ENCODE measurements around the gene MMP24OS.
"Not testable (repeated sequence)": the region's sequence is repeated elsewhere in the genome, so short reads cannot be mapped to it uniquely, and the experiment has no call there.

MMP24OS gene

DNA sequence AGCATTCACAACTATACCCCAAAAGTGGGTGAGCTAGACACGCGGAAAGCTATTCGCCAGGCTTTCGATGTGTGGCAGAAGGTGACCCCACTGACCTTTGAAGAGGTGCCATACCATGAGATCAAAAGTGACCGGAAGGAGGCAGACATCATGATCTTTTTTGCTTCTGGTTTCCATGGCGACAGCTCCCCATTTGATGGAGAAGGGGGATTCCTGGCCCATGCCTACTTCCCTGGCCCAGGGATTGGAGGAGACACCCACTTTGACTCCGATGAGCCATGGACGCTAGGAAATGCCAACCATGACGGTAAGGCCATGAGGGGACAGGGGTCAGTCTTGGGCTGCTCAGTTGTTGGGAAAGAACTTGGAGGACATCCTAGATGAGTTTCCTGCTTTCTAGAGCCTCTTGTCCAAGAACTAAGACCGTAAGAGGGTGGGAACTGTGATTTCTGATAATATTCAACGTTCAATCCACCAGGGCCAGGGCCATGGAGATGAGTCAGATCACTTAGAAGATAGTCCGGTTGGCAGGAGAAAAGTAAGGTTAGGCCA, 23.4 kb downstream of the MMP24OS start:
- no peaks in the 10 kb centered on the region for H3K9me3 ChIP-seq (ENCODE audit: low read length)
- no peaks in the 10 kb centered on the region for H3K4me1 ChIP-seq (ENCODE audit: insufficient read depth, low read length)
- no peak overlapping the region for H2AFZ ChIP-seq (ENCODE audit: low read depth, low read length)
- no peaks in the 10 kb centered on the region for H3K27me3 ChIP-seq (ENCODE audit: insufficient read depth, low read length)
- no peaks in the 10 kb centered on the region for H3K36me3 ChIP-seq (ENCODE audit: insufficient read depth, low read length)
- no peak overlapping the region for H3K4me3 ChIP-seq (ENCODE audit: low read length)

DNA sequence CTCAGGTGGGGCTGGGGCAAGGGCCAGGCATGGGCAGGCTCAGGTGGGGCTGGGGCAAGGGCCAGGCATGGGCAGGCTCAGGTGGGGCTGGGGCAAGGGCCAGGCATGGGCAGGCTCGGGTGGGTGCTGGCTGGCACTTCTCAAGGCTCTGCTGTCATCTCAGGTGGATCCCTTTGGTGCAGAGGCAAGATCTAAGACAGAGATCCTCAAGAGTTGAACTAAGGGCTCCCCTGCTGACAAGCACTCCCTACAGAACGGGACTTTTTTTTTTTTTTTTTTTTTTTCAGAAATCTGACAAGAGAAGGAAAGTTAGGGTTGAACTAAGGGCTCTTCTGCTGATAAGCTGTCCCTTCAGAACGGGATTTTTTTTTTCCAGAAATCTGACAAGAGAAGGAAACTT, 24.9 kb downstream of the MMP24OS start:
- H3K4me3 ChIP-seq (ENCODE audit: low read length), result no peak overlapping the region
- H3K36me3 ChIP-seq (ENCODE audit: insufficient read depth, low read length), result no peaks in the 10 kb centered on the region
- H3K27me3 ChIP-seq (ENCODE audit: insufficient read depth, low read length), result no peaks in the 10 kb centered on the region
- no peaks in the 10 kb centered on the region for H3K4me1 ChIP-seq (ENCODE audit: insufficient read depth, low read length)
- no peaks in the 10 kb centered on the region for H3K9me3 ChIP-seq (ENCODE audit: low read length)
- no peak overlapping the region for H2AFZ ChIP-seq (ENCODE audit: low read depth, low read length)

- H3K9me3 ChIP-seq (ENCODE audit: low read length); H3K4me1 ChIP-seq (ENCODE audit: insufficient read depth, low read length); H2AFZ ChIP-seq (ENCODE audit: low read depth, low read length); H3K27me3 ChIP-seq (ENCODE audit: insufficient read depth, low read length); H3K36me3 ChIP-seq (ENCODE audit: insufficient read depth, low read length); H3K4me3 ChIP-seq (ENCODE audit: low read length): not testable (repeated sequence)
Measured at GRCh38 chr20:35252598-35252997, 25.3 kb downstream of the MMP24OS start.

GRCh38 chr20:35252037-35252461, 25.9 kb downstream of the MMP24OS start:
- no peaks in the 10 kb centered on the region for H3K4me1 ChIP-seq (ENCODE audit: insufficient read depth, low read length)
- no peaks in the 10 kb centered on the region for H3K36me3 ChIP-seq (ENCODE audit: insufficient read depth, low read length)
- H3K9me3 ChIP-seq (ENCODE audit: low read length), result no peaks in the 10 kb centered on the region
- no peaks in the 10 kb centered on the region for H3K27me3 ChIP-seq (ENCODE audit: insufficient read depth, low read length)
- H2AFZ ChIP-seq (ENCODE audit: low read depth, low read length), result no peak overlapping the region
- no peak overlapping the region for H3K4me3 ChIP-seq (ENCODE audit: low read length)

DNA sequence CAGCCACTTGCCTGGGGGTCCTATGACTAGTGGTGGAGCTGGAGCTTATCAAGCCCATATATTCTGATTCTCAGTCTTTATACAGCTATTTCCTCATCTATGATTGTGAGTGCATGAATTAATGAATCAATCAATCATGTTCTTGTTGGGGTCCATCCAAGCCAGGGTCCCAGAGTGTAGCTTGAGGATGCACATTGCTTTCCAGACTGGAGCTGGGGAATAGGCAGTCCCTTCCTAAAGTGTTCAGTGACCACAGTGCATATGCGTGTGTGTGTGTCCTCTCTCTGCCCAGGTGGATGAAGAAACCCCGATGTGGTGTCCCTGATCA, 26.3 kb downstream of the MMP24OS start:
- H3K27me3 ChIP-seq (ENCODE audit: insufficient read depth, low read length), result no peaks in the 10 kb centered on the region
- H3K4me3 ChIP-seq (ENCODE audit: low read length), result no peak overlapping the region
- no peak overlapping the region for H2AFZ ChIP-seq (ENCODE audit: low read depth, low read length)
- H3K9me3 ChIP-seq (ENCODE audit: low read length), result no peaks in the 10 kb centered on the region
- no peaks in the 10 kb centered on the region for H3K36me3 ChIP-seq (ENCODE audit: insufficient read depth, low read length)
- H3K4me1 ChIP-seq (ENCODE audit: insufficient read depth, low read length), result no peaks in the 10 kb centered on the region

- Histone ChIP-seq H3K36me3 (ENCODE audit: insufficient read depth, low read length) (no peaks in the 10 kb centered on the region), H3K4me1 (ENCODE audit: insufficient read depth, low read length) (no peaks in the 10 kb centered on the region), H3K9me3 (ENCODE audit: low read length) (no peaks in the 10 kb centered on the region)
Measured at GRCh38 chr20:35248641-35249475, 29.1 kb downstream of the MMP24OS start.

DNA sequence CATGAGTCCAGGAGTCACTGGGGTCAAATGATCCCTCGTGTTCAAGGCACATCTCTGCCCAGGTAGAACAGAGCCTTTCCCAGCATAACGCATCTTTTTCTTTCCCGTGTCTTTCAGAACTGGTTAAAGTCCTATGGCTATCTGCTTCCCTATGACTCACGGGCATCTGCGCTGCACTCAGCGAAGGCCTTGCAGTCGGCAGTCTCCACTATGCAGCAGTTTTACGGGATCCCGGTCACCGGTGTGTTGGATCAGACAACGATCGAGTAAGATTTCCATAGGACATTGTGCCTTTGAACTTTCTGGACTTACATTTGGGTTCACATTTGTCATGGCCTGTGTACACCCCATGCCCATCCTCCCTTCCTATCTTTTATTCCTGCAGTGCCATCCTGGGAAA, 31.2 kb downstream of the MMP24OS start:
- no peaks in the 10 kb centered on the region for H3K27me3 ChIP-seq (ENCODE audit: insufficient read depth, low read length)
- H2AFZ ChIP-seq (ENCODE audit: low read depth, low read length), result no peak overlapping the region
- H3K9me3 ChIP-seq (ENCODE audit: low read length), result no peaks in the 10 kb centered on the region
- H3K4me3 ChIP-seq (ENCODE audit: low read length), result no peak overlapping the region
- no peaks in the 10 kb centered on the region for H3K36me3 ChIP-seq (ENCODE audit: insufficient read depth, low read length)
- no peaks in the 10 kb centered on the region for H3K4me1 ChIP-seq (ENCODE audit: insufficient read depth, low read length)

More at GRCh38 chr20:35248641-35249475, 29.1 kb downstream of the MMP24OS start:
- H2AFZ ChIP-seq (ENCODE audit: low read depth, low read length), result no peak overlapping the region
- H3K4me3 ChIP-seq (ENCODE audit: low read length), result no peak overlapping the region
- H3K27me3 ChIP-seq (ENCODE audit: insufficient read depth, low read length), result no peaks in the 10 kb centered on the region

DNA sequence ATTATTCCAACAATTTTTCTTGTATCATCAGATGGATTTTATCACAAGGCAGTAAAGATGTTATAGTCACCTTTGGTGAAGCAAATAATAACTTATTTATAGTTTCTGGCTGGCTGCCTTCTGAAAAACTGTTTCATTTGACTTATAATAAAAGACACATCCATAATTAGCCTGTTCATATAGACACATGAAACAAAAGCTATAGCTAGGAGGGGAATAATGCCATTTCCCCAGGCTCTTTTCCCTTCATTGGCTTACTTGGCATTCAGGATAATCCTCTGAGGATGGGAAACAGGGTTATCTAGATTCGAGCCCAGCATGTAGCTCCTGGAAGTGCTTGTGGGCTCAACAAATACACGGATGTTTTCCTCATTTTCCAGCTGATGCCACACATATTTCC, 33.9 kb downstream of the MMP24OS start:
- no peaks in the 10 kb centered on the region for H3K4me1 ChIP-seq (ENCODE audit: insufficient read depth, low read length)
- H3K9me3 ChIP-seq (ENCODE audit: low read length), result no peaks in the 10 kb centered on the region
- no peak overlapping the region for H2AFZ ChIP-seq (ENCODE audit: low read depth, low read length)
- no peaks in the 10 kb centered on the region for H3K27me3 ChIP-seq (ENCODE audit: insufficient read depth, low read length)
- no peak overlapping the region for H3K4me3 ChIP-seq (ENCODE audit: low read length)
- H3K36me3 ChIP-seq (ENCODE audit: insufficient read depth, low read length), result no peaks in the 10 kb centered on the region

DNA sequence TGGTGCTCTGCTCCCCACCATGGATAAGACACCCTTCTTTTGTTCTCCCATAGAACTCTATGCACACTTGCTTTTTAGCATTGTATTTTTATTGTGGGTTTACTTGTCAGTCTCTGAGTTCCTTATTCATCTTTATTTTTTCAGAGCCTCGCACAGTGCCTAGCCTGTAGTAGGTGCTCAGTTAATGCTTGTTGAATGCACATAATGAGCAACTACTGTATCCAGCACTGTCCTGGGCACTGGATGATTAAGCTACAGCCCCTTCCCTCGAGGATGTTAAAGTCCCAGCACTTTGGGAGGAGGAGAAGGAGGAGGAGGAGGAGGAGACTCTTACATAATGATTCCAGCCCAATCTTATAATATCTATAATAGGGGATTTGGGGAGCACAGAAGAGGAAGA, 34.6 kb downstream of the MMP24OS start:
- Histone ChIP-seq H2AFZ (ENCODE audit: low read depth, low read length) (no peak overlapping the region), H3K4me1 (ENCODE audit: insufficient read depth, low read length) (no peaks in the 10 kb centered on the region), H3K9me3 (ENCODE audit: low read length) (no peaks in the 10 kb centered on the region), H3K27me3 (ENCODE audit: insufficient read depth, low read length) (no peaks in the 10 kb centered on the region), H3K36me3 (ENCODE audit: insufficient read depth, low read length) (no peaks in the 10 kb centered on the region), H3K4me3 (ENCODE audit: low read length) (no peak overlapping the region)

DNA sequence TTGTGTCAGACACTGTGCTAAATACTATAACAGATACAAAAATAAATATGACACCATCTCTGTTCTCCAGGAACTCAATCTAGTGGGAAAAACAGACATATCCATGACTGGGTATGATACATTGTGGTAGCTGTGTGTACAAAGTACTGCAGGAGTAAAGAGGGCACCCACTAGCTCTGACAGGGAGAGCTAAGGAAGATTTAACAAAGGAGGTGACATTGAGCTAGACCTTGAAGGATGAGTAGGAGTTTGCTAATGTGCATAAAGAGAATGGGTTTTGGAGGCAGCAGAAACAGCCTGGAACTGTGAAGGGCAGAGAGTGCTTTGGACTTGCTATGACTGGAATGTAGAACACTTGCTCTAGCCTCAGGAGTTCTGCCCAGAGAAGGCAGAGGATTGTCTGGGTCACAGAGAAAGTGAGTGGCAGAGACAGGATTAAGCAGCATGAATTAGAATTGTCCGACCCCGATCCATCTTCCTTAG, 37.1 kb downstream of the MMP24OS start:
- Histone ChIP-seq H3K27me3 (ENCODE audit: insufficient read depth, low read length) (no peaks in the 10 kb centered on the region), H2AFZ (ENCODE audit: low read depth, low read length) (no peak overlapping the region), H3K9me3 (ENCODE audit: low read length) (no peaks in the 10 kb centered on the region), H3K4me3 (ENCODE audit: low read length) (no peak overlapping the region), H3K4me1 (ENCODE audit: insufficient read depth, low read length) (no peaks in the 10 kb centered on the region), H3K36me3 (ENCODE audit: insufficient read depth, low read length) (no peaks in the 10 kb centered on the region)

DNA sequence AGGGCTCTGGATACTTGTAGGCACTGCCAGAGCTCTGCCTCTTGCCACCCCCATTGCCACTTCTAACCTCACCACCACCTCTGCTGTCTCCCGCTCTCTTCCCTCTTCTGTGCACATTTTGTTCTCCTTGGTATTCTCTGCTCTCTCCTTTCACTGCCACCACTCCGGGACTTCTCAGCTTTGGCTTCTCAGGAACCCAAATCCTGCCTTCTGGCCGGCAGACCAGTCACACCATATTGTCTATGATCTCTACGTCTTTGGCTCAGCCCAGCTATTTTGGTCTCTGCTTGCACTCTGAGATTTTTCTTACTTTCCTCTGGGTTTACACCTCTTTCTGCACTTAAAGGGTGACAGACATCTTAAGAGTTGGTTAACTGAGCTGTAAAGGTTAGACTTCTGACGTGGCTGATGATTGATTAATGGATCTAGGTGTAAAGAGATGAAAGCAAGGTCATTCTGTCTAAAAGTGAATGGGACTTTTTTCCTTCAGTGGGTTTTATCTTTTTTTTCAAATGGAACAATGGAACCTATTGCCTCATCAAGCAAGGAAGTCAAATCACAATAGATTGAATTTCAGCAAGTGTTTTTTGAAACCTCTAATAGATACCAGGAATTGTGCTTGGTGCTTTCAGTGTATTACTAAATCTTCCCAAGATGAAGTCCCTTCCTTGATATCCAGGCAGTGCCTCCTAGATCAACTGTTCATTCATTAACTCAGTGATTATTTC, 37.7 kb downstream of the MMP24OS start:
- no peaks in the 10 kb centered on the region for H3K27me3 ChIP-seq (ENCODE audit: insufficient read depth, low read length)
- no peaks in the 10 kb centered on the region for H3K36me3 ChIP-seq (ENCODE audit: insufficient read depth, low read length)
- no peaks in the 10 kb centered on the region for H3K9me3 ChIP-seq (ENCODE audit: low read length)
- no peaks in the 10 kb centered on the region for H3K4me1 ChIP-seq (ENCODE audit: insufficient read depth, low read length)
- H2AFZ ChIP-seq (ENCODE audit: low read depth, low read length), result no peak overlapping the region
- no peak overlapping the region for H3K4me3 ChIP-seq (ENCODE audit: low read length)

- no peaks in the 10 kb centered on the region for H3K9me3 ChIP-seq (ENCODE audit: low read length)
- H3K36me3 ChIP-seq (ENCODE audit: insufficient read depth, low read length), result no peaks in the 10 kb centered on the region
- H2AFZ ChIP-seq (ENCODE audit: low read depth, low read length), result no peak overlapping the region
- H3K4me1 ChIP-seq (ENCODE audit: insufficient read depth, low read length), result no peaks in the 10 kb centered on the region
- H3K4me3 ChIP-seq (ENCODE audit: low read length), result no peak overlapping the region
- no peaks in the 10 kb centered on the region for H3K27me3 ChIP-seq (ENCODE audit: insufficient read depth, low read length)
Measured at GRCh38 chr20:35238735-35239134, 39.2 kb downstream of the MMP24OS start.

DNA sequence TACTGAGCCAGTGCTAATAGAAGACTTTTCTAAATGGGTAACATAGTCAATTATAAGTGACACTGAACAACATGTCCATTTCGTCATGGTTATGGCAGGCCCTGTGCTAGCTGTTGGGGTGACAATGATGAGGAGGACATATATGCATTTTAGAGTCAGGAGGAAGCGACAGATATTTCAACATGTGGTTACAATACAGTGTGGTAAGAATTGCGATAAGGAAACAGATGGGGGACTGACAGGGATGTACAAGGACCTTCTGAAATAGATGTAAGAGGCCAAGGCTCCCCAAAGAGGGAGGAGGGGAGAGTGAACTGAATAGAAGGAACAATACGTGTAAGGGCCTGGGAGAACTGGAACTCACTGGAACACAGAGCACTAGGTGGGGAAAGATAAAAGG, 39.8 kb downstream of the MMP24OS start:
- Histone ChIP-seq H2AFZ (ENCODE audit: low read depth, low read length) (no peak overlapping the region), H3K27me3 (ENCODE audit: insufficient read depth, low read length) (no peaks in the 10 kb centered on the region), H3K9me3 (ENCODE audit: low read length) (no peaks in the 10 kb centered on the region), H3K4me1 (ENCODE audit: insufficient read depth, low read length) (no peaks in the 10 kb centered on the region), H3K4me3 (ENCODE audit: low read length) (no peak overlapping the region), H3K36me3 (ENCODE audit: insufficient read depth, low read length) (no peaks in the 10 kb centered on the region)

Data from neuron (in vitro differentiated cells).